Stimulated activated CD4-positive, alpha-beta T cell treated with anti-CD3 and anti-CD28 coated beads, TNF-alpha, amount 100 ng/mL, for 48 hours (primary cell): ENCODE results near the gene PAQR8.
"Not testable (repeated sequence)": the region's sequence is repeated elsewhere in the genome, so short reads cannot be mapped to it uniquely, and the experiment has no call there.

Experiments used
- DNase-seq, 3 donors: peaks; one replicate each; pipeline ENCODE4 v3.0.0-alpha.2; 2020; ENCODE audit warnings: low read depth in 3 of 3

PAQR8 gene

DNA sequence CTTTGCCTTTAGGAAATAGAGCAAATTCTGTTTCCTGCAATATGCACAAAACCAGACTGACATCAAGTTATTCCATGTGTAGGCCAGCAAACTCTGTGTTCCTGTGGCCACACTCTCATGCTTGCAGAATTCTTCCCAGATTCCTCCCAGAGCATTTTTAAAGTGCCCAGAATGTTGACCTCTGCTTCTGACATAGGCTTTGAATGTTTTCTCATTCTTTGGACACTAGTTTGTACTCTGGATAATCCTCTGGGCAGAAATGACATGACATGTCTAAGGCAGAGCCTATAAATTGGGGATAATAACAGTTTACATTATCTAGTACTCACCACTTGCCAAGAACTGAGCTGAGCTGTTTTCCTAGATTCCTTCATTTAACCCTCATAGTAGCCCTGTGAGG lies 49.0 kb downstream of the PAQR8 start:
- no peak for DNase-seq

GRCh38 chr6:52411911-52412310 lies 50.0 kb downstream of the PAQR8 start:
- no peak for DNase-seq

GRCh38 chr6:52415333-52415732 lies 53.4 kb downstream of the PAQR8 start:
- no peak for DNase-seq

- no peak for DNase-seq
These were observed 54.1 kb downstream of the PAQR8 start for GRCh38 chr6:52415917-52416628.

DNA sequence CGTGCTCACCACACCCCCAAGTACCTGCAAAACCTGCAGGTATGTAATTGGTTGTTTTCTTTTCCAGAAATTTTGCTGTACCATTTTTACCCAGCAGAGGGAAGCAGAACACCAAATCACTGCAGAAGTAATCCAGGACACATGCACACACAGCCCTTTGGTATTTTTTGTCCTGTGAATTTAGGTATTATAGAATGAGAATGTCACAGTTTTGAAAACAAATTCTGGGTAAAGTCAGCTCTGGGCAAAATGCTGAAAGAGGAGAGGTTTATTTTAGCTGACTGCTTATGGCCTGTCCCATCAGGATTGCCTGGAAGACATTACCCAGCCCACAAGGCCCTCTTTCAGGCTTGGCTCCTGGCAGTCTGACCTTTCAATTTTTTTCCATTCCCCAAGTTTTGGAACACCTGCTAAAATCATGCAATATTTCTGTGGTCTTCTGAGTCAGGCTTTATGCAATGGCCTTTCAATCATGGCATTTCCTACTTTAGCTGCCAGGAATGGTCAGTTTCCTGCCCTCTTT lies 54.7 kb downstream of the PAQR8 start:
- DNase-seq = no peak

- no peak for DNase-seq
These were observed 55.7 kb downstream of the PAQR8 start for GRCh38 chr6:52417675-52418111.

DNA sequence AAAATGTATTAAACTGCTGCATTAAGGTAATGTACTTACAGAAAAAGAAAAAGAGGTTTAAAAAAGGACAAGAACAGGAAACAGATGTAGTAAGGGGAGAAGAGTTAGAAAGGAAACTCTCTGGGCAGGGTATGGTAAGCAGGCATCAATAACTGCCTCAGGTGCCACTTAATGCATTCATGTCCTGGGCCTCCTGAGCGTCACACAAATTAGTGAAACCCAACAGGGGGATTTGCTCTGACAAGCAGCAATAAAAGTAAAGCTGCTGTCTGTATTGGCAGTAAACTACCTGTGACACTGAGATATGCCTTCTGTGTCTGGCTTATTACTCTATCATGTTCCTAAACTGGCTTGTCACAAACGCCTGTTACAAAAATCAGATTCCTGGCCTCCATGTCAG lies 56.7 kb downstream of the PAQR8 start:
- no peak for DNase-seq

DNA sequence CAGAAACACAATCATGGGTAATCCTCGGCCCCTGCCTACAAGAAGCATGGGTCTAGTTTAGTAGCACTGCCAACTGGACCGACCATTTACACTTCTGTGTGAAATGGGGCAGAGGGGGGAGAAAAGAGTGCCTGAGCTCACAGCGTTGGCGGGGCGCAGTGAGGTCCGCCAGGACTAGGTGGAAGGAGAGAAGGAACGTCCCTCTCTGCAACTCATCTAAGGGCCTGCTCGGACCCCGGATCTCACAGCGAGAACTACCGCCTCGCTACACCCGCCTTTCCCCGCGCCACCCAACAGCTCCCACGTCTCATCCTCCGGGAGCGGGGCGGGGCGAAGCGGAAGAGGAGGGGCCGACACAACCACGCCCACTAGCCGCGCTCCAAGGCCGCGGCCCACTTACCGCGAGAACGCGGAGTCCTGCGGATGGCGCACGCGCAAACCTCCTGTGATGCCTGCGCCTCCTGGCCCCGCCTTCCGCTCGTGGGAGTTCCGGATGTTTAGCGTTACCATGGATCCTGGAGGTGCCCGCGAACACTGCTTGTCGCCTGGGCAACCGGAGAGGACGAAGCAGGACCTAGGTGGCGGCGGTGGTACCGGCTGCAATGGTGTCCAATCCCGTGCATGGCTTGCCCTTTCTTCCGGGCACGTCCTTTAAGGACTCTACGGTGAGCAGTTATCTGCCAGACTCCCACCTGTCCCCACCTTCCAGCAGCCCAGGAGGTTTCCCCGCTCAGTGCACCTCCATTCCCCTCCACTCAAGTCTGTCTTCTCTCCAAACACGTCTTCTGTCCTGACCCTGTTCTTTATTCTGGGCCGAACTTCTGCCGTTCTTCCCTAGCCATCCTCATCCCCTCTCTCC lies 58.1 kb downstream of the PAQR8 start, which contains the start of gene EFHC1:
Gene EFHC1, plus strand, starts transcription at position 534 of the 859 bp plus-strand sequence. Its CDS starts 69 bp downstream, at position 603.
- peak; percentile 97 for DNase-seq

- DNase-seq = no peak
These were observed 58.9 kb downstream of the PAQR8 start for GRCh38 chr6:52420668-52421358.

DNA sequence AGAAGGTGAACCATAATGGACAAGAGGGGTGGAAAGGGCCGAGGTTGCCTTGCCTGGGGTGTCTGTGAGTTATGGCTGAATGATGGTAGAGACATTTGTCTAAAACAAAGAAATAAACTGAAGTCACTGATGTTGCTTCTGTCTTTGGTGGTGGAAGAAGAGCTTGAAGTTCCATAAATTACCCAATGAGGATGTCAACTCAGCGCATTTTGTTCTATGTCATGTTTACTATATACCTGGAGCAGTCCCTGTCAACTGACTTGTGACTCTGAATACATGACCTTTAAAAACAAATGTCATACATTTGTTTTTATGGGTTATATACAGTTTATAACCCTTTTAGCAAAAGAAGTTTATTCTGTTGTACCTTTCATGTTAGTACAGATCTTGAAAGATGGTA lies 60.2 kb downstream of the PAQR8 start:
- no peak for DNase-seq

DNA sequence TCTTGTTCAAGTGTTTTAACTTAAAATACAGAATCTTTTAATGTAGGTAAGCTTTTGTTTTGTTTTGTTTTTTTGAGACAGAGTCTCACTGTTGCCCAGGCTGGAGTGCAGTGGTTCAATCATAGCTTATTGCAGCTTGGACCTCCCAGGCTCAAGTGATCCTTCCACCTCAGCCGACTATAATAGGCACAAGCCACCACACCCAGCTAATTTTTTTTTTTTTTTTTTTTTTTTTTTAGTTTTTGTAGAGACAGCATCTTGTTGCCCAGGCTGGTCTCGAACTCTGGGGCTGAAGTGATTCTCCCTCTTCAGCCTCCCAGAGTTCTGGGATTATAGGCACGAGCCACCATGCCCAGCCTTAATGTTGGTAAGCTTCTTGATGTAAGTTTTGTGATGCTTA lies 61.5 kb downstream of the PAQR8 start:
- DNase-seq = no peak

DNA sequence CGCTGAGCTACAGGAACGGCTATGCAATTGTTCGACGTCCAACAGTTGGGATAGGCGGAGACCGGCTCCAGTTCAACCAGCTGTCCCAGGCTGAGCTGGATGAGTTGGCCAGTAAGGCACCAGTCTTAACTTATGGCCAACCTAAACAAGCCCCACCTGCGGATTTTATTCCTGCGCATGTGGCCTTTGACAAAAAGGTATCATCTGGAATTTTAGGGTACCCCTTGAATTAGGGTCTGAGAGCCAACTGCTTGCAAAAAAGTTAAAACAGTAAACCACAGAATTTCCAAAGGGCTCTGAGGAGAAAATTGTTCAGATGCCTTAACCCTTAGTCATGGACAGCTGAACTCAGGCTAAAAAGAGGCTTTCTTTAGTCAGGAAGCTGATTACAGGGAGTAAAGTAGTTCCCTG lies 62.0 kb downstream of the PAQR8 start:
- no peak for DNase-seq

GRCh38 chr6:52424513-52424912 lies 62.6 kb downstream of the PAQR8 start:
- no peak for DNase-seq

- DNase-seq = no peak
These were observed 64.7 kb downstream of the PAQR8 start for GRCh38 chr6:52426667-52427066.

DNA sequence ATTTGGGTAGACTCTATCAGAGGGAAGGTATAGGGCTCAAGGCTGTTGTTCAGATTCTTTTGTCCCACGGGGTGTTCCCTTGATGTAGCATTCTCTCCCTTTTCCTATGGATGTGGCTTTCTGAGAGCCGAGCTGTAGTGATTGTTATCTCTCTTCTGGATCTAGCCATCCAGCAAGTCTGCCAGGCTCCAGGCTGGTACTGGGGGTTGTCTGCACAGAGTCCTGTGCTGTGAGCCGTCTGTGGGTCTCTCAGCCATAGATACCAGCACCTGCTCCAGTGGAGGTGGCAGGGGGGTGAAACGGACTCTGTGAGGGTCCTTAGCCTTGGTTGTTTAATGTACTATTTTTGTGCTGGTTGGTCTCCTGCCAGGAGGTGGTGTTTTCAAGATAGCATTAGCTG lies 71.3 kb downstream of the PAQR8 start:
- DNase-seq = not testable (repeated sequence)

- no peak for DNase-seq
These were observed 73.4 kb downstream of the PAQR8 start for GRCh38 chr6:52435345-52435744.

DNA sequence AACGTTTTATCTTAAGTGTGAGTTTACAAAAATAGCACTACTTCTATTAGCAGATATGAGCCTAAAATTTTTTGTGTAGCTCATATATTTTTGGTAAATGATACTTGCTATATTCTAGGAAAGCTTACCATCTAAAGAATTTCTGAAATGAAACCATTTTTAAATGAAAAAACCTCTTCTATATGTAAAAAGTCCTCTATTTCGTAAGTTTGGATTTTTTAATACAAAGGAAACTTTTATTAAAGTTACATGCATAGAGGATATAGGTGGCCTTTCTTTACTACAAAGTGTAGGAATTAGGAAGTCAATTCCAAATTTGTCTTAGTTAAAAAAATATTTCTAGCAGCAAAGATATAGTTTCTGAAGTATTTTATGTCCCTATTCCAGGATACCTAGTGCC lies 77.0 kb downstream of the PAQR8 start:
- no peak for DNase-seq

- DNase-seq = no peak
These were observed 92.6 kb downstream of the PAQR8 start for GRCh38 chr6:52454556-52454955.

GRCh38 chr6:52457096-52457495 lies 95.1 kb downstream of the PAQR8 start:
- DNase-seq = no peak
